ENCODE measurements around the gene CLDN17. TPM values are rescaled to one million over a fixed set of nuclear protein-coding genes. Genes with fewer than 3 reads are reported as not detected.

Gene CLDN17
- total and polyA plus RNA-seq, 9 of the 15 experiments (the other 6 are each of a cell fraction or from before 2014, with no cell fraction given): not detected

DNA sequence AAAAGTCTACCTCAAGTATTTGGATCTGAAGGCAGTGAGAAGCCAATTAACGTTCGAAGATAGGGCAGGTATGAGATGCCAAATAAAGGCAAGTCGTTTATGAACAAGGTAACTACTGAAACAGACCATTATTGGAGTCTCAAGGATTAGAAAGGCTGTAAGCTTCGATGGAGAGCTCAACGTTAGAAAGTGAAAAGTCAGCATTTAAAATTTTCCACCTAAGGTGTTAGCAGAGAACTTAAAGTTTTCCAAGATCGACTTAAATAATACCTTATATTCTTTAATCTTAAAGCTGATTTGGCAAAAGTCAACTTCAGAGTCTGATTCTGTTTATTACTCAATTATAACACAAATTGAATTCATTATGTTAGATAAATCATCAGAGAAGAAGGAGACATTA, 28.1 kb downstream of the CLDN17 start:
- Histone ChIP-seq H3K9ac (ENCODE audit: insufficient read depth in 1 of 2, low read depth in 2 of 2, low read length in 2 of 2) (no peak overlapping the region), H3K27ac (ENCODE audit: extremely low read depth, low read depth, low read length) (no peak overlapping the region), H3K79me2 (ENCODE audit: control insufficient read depth, insufficient read depth, low read length) (no peaks in the 10 kb centered on the region), H3K4me2 (ENCODE audit: insufficient read depth, low read length) (no peak overlapping the region), H3K27me3 (ENCODE audit: control insufficient read depth in 2 of 2, insufficient read depth in 2 of 2, low read length in 2 of 2) (no peaks in the 10 kb centered on the region), H3K9me1 (ENCODE audit: control insufficient read depth, insufficient read depth, low read length) (no peaks in the 10 kb centered on the region), H3K36me3 (ENCODE audit: control insufficient read depth, insufficient read depth, low read length) (no peaks in the 10 kb centered on the region), H3K9me3 (replicated peaks; ENCODE audit: control insufficient read depth, insufficient read depth, low read depth, low read length) (no peaks in the 10 kb centered on the region), H2AFZ (ENCODE audit: low read depth, low read length) (no peak overlapping the region), H3K4me1 (replicated peaks in 1 of 2; ENCODE audit: control insufficient read depth in 2 of 2, insufficient read depth in 2 of 2, low read length in 2 of 2) (no peaks in the 10 kb centered on the region), H3K4me3 (no peak overlapping the region), H4K20me1 (replicated peaks; ENCODE audit: control insufficient read depth, insufficient read depth, low read length) (no peaks in the 10 kb centered on the region)
- TF ChIP-seq TCF15 (CRISPR knock-in tag; IDR thresholded peaks at IDR 0.05): no peak
- TF ChIP-seq POLR3A (IDR thresholded peaks at IDR 0.05; ENCODE audit: borderline replicate concordance, extremely low read depth, insufficient read depth, insufficient read length): no peak
- TF ChIP-seq ZNF316 (IDR thresholded peaks at IDR 0.05): peak; percentile 51; the same call in 1 of the 2 replicates
- no peak for TF ChIP-seq BHLHE40 (IDR thresholded peaks at IDR 0.05; ENCODE audit: low read length)
- TF ChIP-seq, protein P1, sequence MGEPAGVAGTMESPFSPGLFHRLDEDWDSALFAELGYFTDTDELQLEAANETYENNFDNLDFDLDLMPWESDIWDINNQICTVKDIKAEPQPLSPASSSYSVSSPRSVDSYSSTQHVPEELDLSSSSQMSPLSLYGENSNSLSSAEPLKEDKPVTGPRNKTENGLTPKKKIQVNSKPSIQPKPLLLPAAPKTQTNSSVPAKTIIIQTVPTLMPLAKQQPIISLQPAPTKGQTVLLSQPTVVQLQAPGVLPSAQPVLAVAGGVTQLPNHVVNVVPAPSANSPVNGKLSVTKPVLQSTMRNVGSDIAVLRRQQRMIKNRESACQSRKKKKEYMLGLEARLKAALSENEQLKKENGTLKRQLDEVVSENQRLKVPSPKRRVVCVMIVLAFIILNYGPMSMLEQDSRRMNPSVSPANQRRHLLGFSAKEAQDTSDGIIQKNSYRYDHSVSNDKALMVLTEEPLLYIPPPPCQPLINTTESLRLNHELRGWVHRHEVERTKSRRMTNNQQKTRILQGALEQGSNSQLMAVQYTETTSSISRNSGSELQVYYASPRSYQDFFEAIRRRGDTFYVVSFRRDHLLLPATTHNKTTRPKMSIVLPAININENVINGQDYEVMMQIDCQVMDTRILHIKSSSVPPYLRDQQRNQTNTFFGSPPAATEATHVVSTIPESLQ (CRISPR knock-in tag; IDR thresholded peaks at IDR 0.05): no peak
- no peak for TF ChIP-seq HMG20B (CRISPR knock-in tag; IDR thresholded peaks at IDR 0.05)
- TF ChIP-seq C11orf30 (IDR thresholded peaks at IDR 0.05; ENCODE audit: low read depth): peak; percentile 15; the same call in 1 of the 2 replicates
- FAIRE-seq: no peak
- no peak for DNase-seq (ENCODE audit: extremely low read depth in 1 of 4, low spot score in 3 of 4)
- no peak for ATAC-seq
- POLR2A ChIA-PET: no interaction called here
- no TSS peak for BruUV-seq (replicated peaks)
- WGBS (ENCODE audit: insufficient coverage, low coverage, missing lambda C conversion rate): 0% methylated on average over 6 of the region's 6 CpGs
- in situ Hi-C loops (cut with MboI) (no loop called here), intact Hi-C loops (cut with micrococcal nuclease) (no loop called here)
- CTCF ChIA-PET (ENCODE audit: low intra/inter-chr PET ratio): no interaction called here
